ENCODE data around the gene TRABD2B. TPM values are rescaled to one million over a fixed set of nuclear protein-coding genes. Genes with fewer than 3 reads are reported as not detected.

Gene TRABD2B
- total and polyA plus RNA-seq, 2 donors: 0.09 to 0.75 TPM

- DNase-seq (ENCODE audit: low read depth in 6 of 9, low spot score in 9 of 9): no peak
- H3K9me3 ChIP-seq (ENCODE audit: control insufficient read depth in 2 of 2, insufficient read depth in 1 of 2, low read length in 1 of 2): peaks cover 0 to 3% of the 10 kb centered on the region in 2 donors
Observed at GRCh38 chr1:47840393-47841190, 156.6 kb downstream of the TRABD2B start.

GRCh38 chr1:47839433-47839760, 157.8 kb downstream of the TRABD2B start:
- H3K4me1 ChIP-seq (ENCODE audit: control insufficient read depth in 2 of 2, insufficient read depth in 2 of 2, low read length in 2 of 2): no peaks in the 10 kb centered on the region
- no peak for DNase-seq (ENCODE audit: low read depth in 6 of 9, low spot score in 9 of 9)
- peaks cover 0 to 3% of the 10 kb centered on the region in 2 donors for H3K9me3 ChIP-seq (ENCODE audit: control insufficient read depth in 2 of 2, insufficient read depth in 1 of 2, low read length in 1 of 2)
- 93% methylated on average over 4 of the region's 4 CpGs for WGBS
- no peak overlapping the region for H3K4me3 ChIP-seq (ENCODE audit: low read length in 2 of 2)
- H3K36me3 ChIP-seq (ENCODE audit: control insufficient read depth in 2 of 2, insufficient read depth in 2 of 2, low read length in 1 of 2): no peaks in the 10 kb centered on the region
- no peak overlapping the region for H3K27ac ChIP-seq (ENCODE audit: low read depth in 1 of 2, low read length in 1 of 2)
- peaks cover 0 to 6% of the 10 kb centered on the region in 2 donors for H3K27me3 ChIP-seq (ENCODE audit: control insufficient read depth in 2 of 2, insufficient read depth in 1 of 2, low read length in 1 of 2)

More at GRCh38 chr1:47840393-47841190, 156.6 kb downstream of the TRABD2B start:
- 95% methylated on average over 4 of the region's 4 CpGs for WGBS
- no peaks in the 10 kb centered on the region for H3K4me1 ChIP-seq (ENCODE audit: control insufficient read depth in 2 of 2, insufficient read depth in 2 of 2, low read length in 2 of 2)
- H3K4me3 ChIP-seq (ENCODE audit: low read length in 2 of 2): no peak overlapping the region
- peaks cover 0 to 6% of the 10 kb centered on the region in 2 donors for H3K27me3 ChIP-seq (ENCODE audit: control insufficient read depth in 2 of 2, insufficient read depth in 1 of 2, low read length in 1 of 2)
- no peak overlapping the region for H3K27ac ChIP-seq (ENCODE audit: low read depth in 1 of 2, low read length in 1 of 2)
- H3K36me3 ChIP-seq (ENCODE audit: control insufficient read depth in 2 of 2, insufficient read depth in 2 of 2, low read length in 1 of 2): no peaks in the 10 kb centered on the region

- no peak for DNase-seq (ENCODE audit: low read depth in 6 of 9, low spot score in 9 of 9)
- H3K27ac ChIP-seq (ENCODE audit: low read depth in 1 of 2, low read length in 1 of 2): no peak overlapping the region
- WGBS: 92% methylated on average over 16 of the region's 16 CpGs
Observed at GRCh38 chr1:47838562-47839432, 158.4 kb downstream of the TRABD2B start.

GRCh38 chr1:47837866-47838561, 159.2 kb downstream of the TRABD2B start:
- WGBS: 95% methylated on average over 5 of the region's 5 CpGs
- H3K4me3 ChIP-seq (ENCODE audit: low read length in 2 of 2): no peak overlapping the region
- peaks cover 0 to 3% of the 10 kb centered on the region in 2 donors for H3K27me3 ChIP-seq (ENCODE audit: control insufficient read depth in 2 of 2, insufficient read depth in 1 of 2, low read length in 1 of 2)
- H3K4me1 ChIP-seq (ENCODE audit: control insufficient read depth in 2 of 2, insufficient read depth in 2 of 2, low read length in 2 of 2): no peaks in the 10 kb centered on the region
- H3K9me3 ChIP-seq (ENCODE audit: control insufficient read depth in 2 of 2, insufficient read depth in 1 of 2, low read length in 1 of 2): peaks cover 0 to 3% of the 10 kb centered on the region in 2 donors
- H3K27ac ChIP-seq (ENCODE audit: low read depth in 1 of 2, low read length in 1 of 2): no peak overlapping the region
- no peak for DNase-seq (ENCODE audit: low read depth in 6 of 9, low spot score in 9 of 9)
- H3K36me3 ChIP-seq (ENCODE audit: control insufficient read depth in 2 of 2, insufficient read depth in 2 of 2, low read length in 1 of 2): no peaks in the 10 kb centered on the region

More at GRCh38 chr1:47838562-47839432, 158.4 kb downstream of the TRABD2B start:
- Histone ChIP-seq H3K4me3 (ENCODE audit: low read length in 2 of 2) (no peak overlapping the region), H3K9me3 (ENCODE audit: control insufficient read depth in 2 of 2, insufficient read depth in 1 of 2, low read length in 1 of 2) (peaks cover 0 to 3% of the 10 kb centered on the region in 2 donors), H3K27me3 (ENCODE audit: control insufficient read depth in 2 of 2, insufficient read depth in 1 of 2, low read length in 1 of 2) (peaks cover 0 to 6% of the 10 kb centered on the region in 2 donors), H3K4me1 (ENCODE audit: control insufficient read depth in 2 of 2, insufficient read depth in 2 of 2, low read length in 2 of 2) (no peaks in the 10 kb centered on the region), H3K36me3 (ENCODE audit: control insufficient read depth in 2 of 2, insufficient read depth in 2 of 2, low read length in 1 of 2) (no peaks in the 10 kb centered on the region)

GRCh38 chr1:47837056-47837830, 159.9 kb downstream of the TRABD2B start:
- Histone ChIP-seq H3K27ac (ENCODE audit: low read depth in 1 of 2, low read length in 1 of 2) (no peak overlapping the region), H3K9me3 (ENCODE audit: control insufficient read depth in 2 of 2, insufficient read depth in 1 of 2, low read length in 1 of 2) (peaks cover 0 to 3% of the 10 kb centered on the region in 2 donors), H3K4me1 (ENCODE audit: control insufficient read depth in 2 of 2, insufficient read depth in 2 of 2, low read length in 2 of 2) (no peaks in the 10 kb centered on the region), H3K4me3 (ENCODE audit: low read length in 2 of 2) (no peak overlapping the region), H3K36me3 (ENCODE audit: control insufficient read depth in 2 of 2, insufficient read depth in 2 of 2, low read length in 1 of 2) (no peaks in the 10 kb centered on the region), H3K27me3 (ENCODE audit: control insufficient read depth in 2 of 2, insufficient read depth in 1 of 2, low read length in 1 of 2) (peaks cover 0 to 2% of the 10 kb centered on the region in 2 donors)
- no peak for DNase-seq (ENCODE audit: low read depth in 6 of 9, low spot score in 9 of 9)
- 96% methylated on average over 13 of the region's 13 CpGs for WGBS

GRCh38 chr1:47835409-47835808, 161.8 kb downstream of the TRABD2B start:
- no peaks in the 10 kb centered on the region for H3K27me3 ChIP-seq (ENCODE audit: control insufficient read depth in 2 of 2, insufficient read depth in 1 of 2, low read length in 1 of 2)
- H3K27ac ChIP-seq (ENCODE audit: low read depth in 1 of 2, low read length in 1 of 2): no peak overlapping the region
- peaks cover 0 to 3% of the 10 kb centered on the region in 2 donors for H3K9me3 ChIP-seq (ENCODE audit: control insufficient read depth in 2 of 2, insufficient read depth in 1 of 2, low read length in 1 of 2)
- no peaks in the 10 kb centered on the region for H3K4me1 ChIP-seq (ENCODE audit: control insufficient read depth in 2 of 2, insufficient read depth in 2 of 2, low read length in 2 of 2)
- no peak for DNase-seq (ENCODE audit: low read depth in 6 of 9, low spot score in 9 of 9)
- no peaks in the 10 kb centered on the region for H3K36me3 ChIP-seq (ENCODE audit: control insufficient read depth in 2 of 2, insufficient read depth in 2 of 2, low read length in 1 of 2)
- no peak overlapping the region for H3K4me3 ChIP-seq (ENCODE audit: low read length in 2 of 2)
- 74% methylated on average over 2 of the region's 2 CpGs for WGBS

- no peak overlapping the region for H3K4me3 ChIP-seq (ENCODE audit: low read length in 2 of 2)
- no peaks in the 10 kb centered on the region for H3K27me3 ChIP-seq (ENCODE audit: control insufficient read depth in 2 of 2, insufficient read depth in 1 of 2, low read length in 1 of 2)
- H3K9me3 ChIP-seq (ENCODE audit: control insufficient read depth in 2 of 2, insufficient read depth in 1 of 2, low read length in 1 of 2): peaks cover 0 to 3% of the 10 kb centered on the region in 2 donors
- 61% methylated on average over 3 of the region's 3 CpGs for WGBS
- no peak for DNase-seq (ENCODE audit: low read depth in 6 of 9, low spot score in 9 of 9)
- H3K27ac ChIP-seq (ENCODE audit: low read depth in 1 of 2, low read length in 1 of 2): no peak overlapping the region
- no peaks in the 10 kb centered on the region for H3K4me1 ChIP-seq (ENCODE audit: control insufficient read depth in 2 of 2, insufficient read depth in 2 of 2, low read length in 2 of 2)
- H3K36me3 ChIP-seq (ENCODE audit: control insufficient read depth in 2 of 2, insufficient read depth in 2 of 2, low read length in 1 of 2): no peaks in the 10 kb centered on the region
Observed at GRCh38 chr1:47834326-47834725, 162.9 kb downstream of the TRABD2B start.

- WGBS: 89% methylated on average over 13 of the region's 13 CpGs
- Histone ChIP-seq H3K27ac (ENCODE audit: low read depth in 1 of 2, low read length in 1 of 2) (no peak overlapping the region), H3K9me3 (ENCODE audit: control insufficient read depth in 2 of 2, insufficient read depth in 1 of 2, low read length in 1 of 2) (no peaks in the 10 kb centered on the region), H3K36me3 (ENCODE audit: control insufficient read depth in 2 of 2, insufficient read depth in 2 of 2, low read length in 1 of 2) (no peaks in the 10 kb centered on the region), H3K27me3 (ENCODE audit: control insufficient read depth in 2 of 2, insufficient read depth in 1 of 2, low read length in 1 of 2) (no peaks in the 10 kb centered on the region), H3K4me1 (ENCODE audit: control insufficient read depth in 2 of 2, insufficient read depth in 2 of 2, low read length in 2 of 2) (no peaks in the 10 kb centered on the region), H3K4me3 (ENCODE audit: low read length in 2 of 2) (no peak overlapping the region)
- DNase-seq (ENCODE audit: low read depth in 6 of 9, low spot score in 9 of 9): no peak
Observed at GRCh38 chr1:47830641-47831333, 166.4 kb downstream of the TRABD2B start.
